ENCODE measurements around the gene TNNI2. TPM values are rescaled to one million over a fixed set of nuclear protein-coding genes. Genes with fewer than 3 reads are reported as not detected.

Gene TNNI2
- total RNA-seq, 2 experiments from 2014 or later = 2.5 to 14.3 TPM

DNA sequence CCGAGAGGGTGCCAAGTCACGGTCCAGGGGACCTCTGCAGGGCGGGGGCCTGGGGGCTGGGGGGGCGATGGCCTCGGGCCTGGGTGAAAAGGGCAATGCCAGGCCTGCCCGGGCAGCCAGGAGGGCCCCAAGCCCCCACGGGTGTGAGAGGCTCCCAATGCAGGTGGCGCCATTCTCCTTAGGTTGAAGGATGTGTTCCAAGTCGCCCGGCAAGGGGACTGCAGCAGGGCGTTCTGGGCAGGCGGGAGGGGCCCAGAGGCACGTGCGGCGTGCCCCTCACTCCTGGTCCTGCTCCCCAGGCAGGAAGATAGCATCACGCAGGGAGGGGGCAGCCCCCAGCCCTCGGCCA is 730 bp upstream of the TNNI2 start:
- H3K4me3 ChIP-seq (ENCODE audit: low read depth, low read length, poor library complexity, severe bottlenecking) = no peak overlapping the region
- POLR2A ChIA-PET = no interaction called here
- intact Hi-C loops (cut with micrococcal nuclease; ENCODE audit: unreplicated experiment) = no loop called here

GRCh38 chr11:1839204-1839923 is 583 bp downstream of the TNNI2 start:
- no TSS peak for BruUV-seq (replicated peaks)
- Histone ChIP-seq H3K4me3 (ENCODE audit: low read depth, low read length, poor library complexity, severe bottlenecking) (peak overlapping the region; percentile 57), H3K79me2 (ENCODE audit: insufficient read depth, low read depth, low read length) (no peaks in the 10 kb centered on the region), H3K27ac (ENCODE audit: low read depth, low read length, poor library complexity, severe bottlenecking) (peak overlapping the region; percentile 43), H3K4me2 (ENCODE audit: low read length) (peak overlapping the region; percentile 94), H3K36me3 (ENCODE audit: insufficient read depth, low read length) (no peaks in the 10 kb centered on the region), H3K4me1 (ENCODE audit: insufficient read depth, low read length, poor library complexity, severe bottlenecking) (peaks cover 36% of the 10 kb centered on the region), H3K9me2 (ENCODE audit: insufficient read depth, low read length) (no peaks in the 10 kb centered on the region), H4K20me1 (ENCODE audit: insufficient read depth, low read length) (no peaks in the 10 kb centered on the region), H3K9me3 (ENCODE audit: low read length) (no peaks in the 10 kb centered on the region), H2AFZ (ENCODE audit: low read length) (peak overlapping the region; percentile 70; the same call in 1 of the 2 replicates)
- peak; percentile 7 for DNase-seq (ENCODE audit: low spot score)
- ChIA-PET CTCF (ENCODE audit: unreplicated experiment) (interaction anchor here (0.6 to 1.4 kb wide), 2 partner anchors 11 to 158 kb away, joined by 6 read pairs; no protein-coding TSS in a partner anchor), POLR2A (interaction anchor here (0.8 to 1.2 kb wide), 2 partner anchors 11 to 14 kb away, joined by 3 to 4 read pairs; partner anchors contain the start of gene LSP1)
- TF ChIP-seq EZH2phosphoT487 (IDR thresholded peaks at IDR 0.05; ENCODE audit: borderline replicate concordance, low read depth, low read length) = no peak
- TF ChIP-seq CTCF (conservative IDR thresholded peaks at IDR 0.05; ENCODE audit: low read length) = no peak
- intact Hi-C loops (cut with micrococcal nuclease; ENCODE audit: unreplicated experiment) = no loop called here

More for the DNA sequence above, 730 bp upstream of the TNNI2 start:
- BruUV-seq (replicated peaks) = no TSS peak
- Histone ChIP-seq H4K20me1 (ENCODE audit: insufficient read depth, low read length) (no peaks in the 10 kb centered on the region), H3K9me3 (ENCODE audit: low read length) (no peaks in the 10 kb centered on the region), H3K9me2 (ENCODE audit: insufficient read depth, low read length) (no peaks in the 10 kb centered on the region), H3K4me1 (ENCODE audit: insufficient read depth, low read length, poor library complexity, severe bottlenecking) (peaks cover 33% of the 10 kb centered on the region), H3K4me2 (ENCODE audit: low read length) (peak overlapping the region; percentile 26), H3K36me3 (ENCODE audit: insufficient read depth, low read length) (no peaks in the 10 kb centered on the region), H3K79me2 (ENCODE audit: insufficient read depth, low read depth, low read length) (no peaks in the 10 kb centered on the region), H2AFZ (ENCODE audit: low read length) (no peak overlapping the region), H3K27ac (ENCODE audit: low read depth, low read length, poor library complexity, severe bottlenecking) (no peak overlapping the region)
- no peak for DNase-seq (ENCODE audit: low spot score)
- TF ChIP-seq EZH2phosphoT487 (IDR thresholded peaks at IDR 0.05; ENCODE audit: borderline replicate concordance, low read depth, low read length) (no peak), CTCF (conservative IDR thresholded peaks at IDR 0.05; ENCODE audit: low read length) (peak; percentile 27; the same call in 1 of the 2 replicates)
- CTCF ChIA-PET (ENCODE audit: unreplicated experiment) = interaction anchor here (0.6 kb wide), 1 partner anchor 169 kb away, joined by 3 read pairs; no protein-coding TSS in a partner anchor

Data from OCI-LY7 (cell line).